ENCODE measurements around the gene COL23A1. TPM values are rescaled to one million over a fixed set of nuclear protein-coding genes. Genes with fewer than 3 reads are reported as not detected.

The COL23A1 gene
- total and polyA plus RNA-seq, 2 donors: 0.87 to 0.90 TPM

- Histone ChIP-seq H3K36me3 (ENCODE audit: insufficient read depth) (no peaks in the 10 kb centered on the region), H3K27ac (ENCODE audit: low read depth) (no peak overlapping the region), H3K4me3 (ENCODE audit: low read depth, low read length) (no peak overlapping the region), H3K4me1 (ENCODE audit: insufficient read depth) (no peaks in the 10 kb centered on the region)
- DNase-seq (ENCODE audit: extremely low spot score): no peak
- WGBS: 88% methylated on average over 5 of the region's 5 CpGs
Measured at GRCh38 chr5:178223196-178223773, 366.9 kb downstream of the COL23A1 start.

GRCh38 chr5:178222292-178222691 is 367.9 kb downstream of the COL23A1 start:
- no peaks in the 10 kb centered on the region for H3K36me3 ChIP-seq (ENCODE audit: insufficient read depth)
- no peak for DNase-seq (ENCODE audit: extremely low spot score)
- H3K4me3 ChIP-seq (ENCODE audit: low read depth, low read length): no peak overlapping the region
- no peaks in the 10 kb centered on the region for H3K4me1 ChIP-seq (ENCODE audit: insufficient read depth)
- H3K27ac ChIP-seq (ENCODE audit: low read depth): no peak overlapping the region
- 96% methylated on average over 15 of the region's 15 CpGs for WGBS

GRCh38 chr5:178221853-178222252 is 368.3 kb downstream of the COL23A1 start:
- WGBS: 77% methylated on average over 5 of the region's 5 CpGs
- no peaks in the 10 kb centered on the region for H3K36me3 ChIP-seq (ENCODE audit: insufficient read depth)
- H3K4me3 ChIP-seq (ENCODE audit: low read depth, low read length): no peak overlapping the region
- H3K4me1 ChIP-seq (ENCODE audit: insufficient read depth): no peaks in the 10 kb centered on the region
- DNase-seq (ENCODE audit: extremely low spot score): no peak
- no peak overlapping the region for H3K27ac ChIP-seq (ENCODE audit: low read depth)

- H3K4me1 ChIP-seq (ENCODE audit: insufficient read depth): no peaks in the 10 kb centered on the region
- 77% methylated on average over 3 of the region's 3 CpGs for WGBS
- no peaks in the 10 kb centered on the region for H3K36me3 ChIP-seq (ENCODE audit: insufficient read depth)
- no peak overlapping the region for H3K4me3 ChIP-seq (ENCODE audit: low read depth, low read length)
- H3K27ac ChIP-seq (ENCODE audit: low read depth): no peak overlapping the region
- DNase-seq (ENCODE audit: extremely low spot score): no peak
Measured at GRCh38 chr5:178221282-178221681, 368.9 kb downstream of the COL23A1 start.

GRCh38 chr5:178218827-178219226 is 371.4 kb downstream of the COL23A1 start:
- no peak overlapping the region for H3K4me3 ChIP-seq (ENCODE audit: low read depth, low read length)
- no peaks in the 10 kb centered on the region for H3K4me1 ChIP-seq (ENCODE audit: insufficient read depth)
- H3K27ac ChIP-seq (ENCODE audit: low read depth): no peak overlapping the region
- no peak for DNase-seq (ENCODE audit: extremely low spot score)
- H3K36me3 ChIP-seq (ENCODE audit: insufficient read depth): peaks cover 2% of the 10 kb centered on the region
- 65% methylated on average over 3 of the region's 3 CpGs for WGBS

GRCh38 chr5:178218237-178218776 is 371.9 kb downstream of the COL23A1 start:
- Histone ChIP-seq H3K27ac (ENCODE audit: low read depth) (no peak overlapping the region), H3K4me1 (ENCODE audit: insufficient read depth) (no peaks in the 10 kb centered on the region), H3K36me3 (ENCODE audit: insufficient read depth) (peaks cover 2% of the 10 kb centered on the region), H3K4me3 (ENCODE audit: low read depth, low read length) (no peak overlapping the region)
- no peak for DNase-seq (ENCODE audit: extremely low spot score)
- 88% methylated on average over 5 of the region's 5 CpGs for WGBS

- Histone ChIP-seq H3K27ac (ENCODE audit: low read depth) (no peak overlapping the region), H3K4me3 (ENCODE audit: low read depth, low read length) (no peak overlapping the region), H3K36me3 (ENCODE audit: insufficient read depth) (peaks cover 2% of the 10 kb centered on the region), H3K4me1 (ENCODE audit: insufficient read depth) (no peaks in the 10 kb centered on the region)
- no peak for DNase-seq (ENCODE audit: extremely low spot score)
- 95% methylated on average over 3 of the region's 3 CpGs for WGBS
Measured at GRCh38 chr5:178216779-178217178, 373.4 kb downstream of the COL23A1 start.

GRCh38 chr5:178216088-178216534 is 374.1 kb downstream of the COL23A1 start:
- H3K4me3 ChIP-seq (ENCODE audit: low read depth, low read length): no peak overlapping the region
- no peak for DNase-seq (ENCODE audit: extremely low spot score)
- no peaks in the 10 kb centered on the region for H3K4me1 ChIP-seq (ENCODE audit: insufficient read depth)
- H3K27ac ChIP-seq (ENCODE audit: low read depth): no peak overlapping the region
- WGBS: 90% methylated on average over 5 of the region's 5 CpGs
- H3K36me3 ChIP-seq (ENCODE audit: insufficient read depth): peaks cover 5% of the 10 kb centered on the region

- H3K36me3 ChIP-seq (ENCODE audit: insufficient read depth): peaks cover 8% of the 10 kb centered on the region
- DNase-seq (ENCODE audit: extremely low spot score): no peak
- WGBS: 78% methylated on average over 13 of the region's 13 CpGs
Measured at GRCh38 chr5:178215280-178216002, 374.8 kb downstream of the COL23A1 start.

GRCh38 chr5:178214160-178214803 is 375.9 kb downstream of the COL23A1 start:
- 93% methylated on average over 6 of the region's 6 CpGs for WGBS
- H3K4me3 ChIP-seq (ENCODE audit: low read depth, low read length): no peak overlapping the region
- no peak for DNase-seq (ENCODE audit: extremely low spot score)

More at GRCh38 chr5:178215280-178216002, 374.8 kb downstream of the COL23A1 start:
- H3K4me3 ChIP-seq (ENCODE audit: low read depth, low read length): no peak overlapping the region
- no peak overlapping the region for H3K27ac ChIP-seq (ENCODE audit: low read depth)
- no peaks in the 10 kb centered on the region for H3K4me1 ChIP-seq (ENCODE audit: insufficient read depth)

GRCh38 chr5:178213748-178214151 is 376.4 kb downstream of the COL23A1 start:
- Histone ChIP-seq H3K4me1 (ENCODE audit: insufficient read depth) (no peaks in the 10 kb centered on the region), H3K27ac (ENCODE audit: low read depth) (no peak overlapping the region), H3K36me3 (ENCODE audit: insufficient read depth) (peaks cover 12% of the 10 kb centered on the region), H3K4me3 (ENCODE audit: low read depth, low read length) (no peak overlapping the region)
- DNase-seq (ENCODE audit: extremely low spot score): no peak
- 70% methylated on average over 8 of the region's 8 CpGs for WGBS

More at GRCh38 chr5:178214160-178214803, 375.9 kb downstream of the COL23A1 start:
- no peaks in the 10 kb centered on the region for H3K4me1 ChIP-seq (ENCODE audit: insufficient read depth)
- peaks cover 12% of the 10 kb centered on the region for H3K36me3 ChIP-seq (ENCODE audit: insufficient read depth)
- H3K27ac ChIP-seq (ENCODE audit: low read depth): no peak overlapping the region

GRCh38 chr5:178213003-178213461 is 377.2 kb downstream of the COL23A1 start:
- Histone ChIP-seq H3K36me3 (ENCODE audit: insufficient read depth) (peaks cover 12% of the 10 kb centered on the region), H3K27ac (ENCODE audit: low read depth) (no peak overlapping the region), H3K4me3 (ENCODE audit: low read depth, low read length) (no peak overlapping the region), H3K4me1 (ENCODE audit: insufficient read depth) (no peaks in the 10 kb centered on the region)
- DNase-seq (ENCODE audit: extremely low spot score): no peak
- WGBS: 66% methylated on average over 4 of the region's 4 CpGs

- WGBS: 90% methylated on average over 3 of the region's 3 CpGs
- Histone ChIP-seq H3K4me1 (ENCODE audit: insufficient read depth) (no peaks in the 10 kb centered on the region), H3K4me3 (ENCODE audit: low read depth, low read length) (no peak overlapping the region), H3K36me3 (ENCODE audit: insufficient read depth) (peaks cover 12% of the 10 kb centered on the region), H3K27ac (ENCODE audit: low read depth) (no peak overlapping the region)
- no peak for DNase-seq (ENCODE audit: extremely low spot score)
Measured at GRCh38 chr5:178212241-178213002, 377.8 kb downstream of the COL23A1 start.
